OCI-LY7 (cell line): ENCODE measurements around the gene SMAD6.

Experiments
- CTCF ChIP-seq: fragments of 200-600 bp; sonication (generic); conservative IDR thresholded peaks from 2 replicates; pipeline ENCODE4 v1.5.1; 2014; ENCODE audit warnings: mild to moderate bottlenecking, antibody characterized with exemption, low read length, moderate library complexity, mixed read lengths
- EZH2phosphoT487 ChIP-seq: fragments of 200-600 bp; sonication (generic); IDR thresholded peaks from 2 replicates; pipeline ENCODE4 v1.6.1; 2018; ENCODE audit warnings: low read depth, borderline replicate concordance, mild to moderate bottlenecking, mixed run types, antibody characterized with exemption, low read length, moderate library complexity, mixed read lengths

GRCh38 chr15:66825731-66826130 lies 123.7 kb downstream of the SMAD6 start:
- TF ChIP-seq CTCF (no peak), EZH2phosphoT487 (no peak)
